ENCODE measurements around the gene LRRC75A.
"Not testable (repeated sequence)": the region's sequence is repeated elsewhere in the genome, so short reads cannot be mapped to it uniquely, and the experiment has no call there.

The LRRC75A gene

GRCh38 chr17:16428098-16428882 is 63.7 kb downstream of the LRRC75A start:
- DNase-seq = peak; percentile 67

GRCh38 chr17:16427020-16427419 is 65.0 kb downstream of the LRRC75A start:
- DNase-seq = no peak

- DNase-seq = peak; percentile 57
Observed at GRCh38 chr17:16425698-16426659, 66.0 kb downstream of the LRRC75A start.

GRCh38 chr17:16425202-16425601 is 66.8 kb downstream of the LRRC75A start:
- no peak for DNase-seq

GRCh38 chr17:16423226-16423872 is 68.6 kb downstream of the LRRC75A start:
- no peak for DNase-seq

GRCh38 chr17:16422416-16422815 is 69.6 kb downstream of the LRRC75A start:
- DNase-seq = no peak

- peak; percentile 36 for DNase-seq
Observed at GRCh38 chr17:16419929-16420271, 72.1 kb downstream of the LRRC75A start.

- peak; percentile 23 for DNase-seq
Observed at GRCh38 chr17:16419074-16419928, 72.7 kb downstream of the LRRC75A start.

- DNase-seq = no peak
Observed at GRCh38 chr17:16418685-16419068, 73.3 kb downstream of the LRRC75A start.

GRCh38 chr17:16417896-16418684 is 73.9 kb downstream of the LRRC75A start:
- no peak for DNase-seq

- DNase-seq = no peak
Observed at GRCh38 chr17:16417399-16417798, 74.6 kb downstream of the LRRC75A start.

GRCh38 chr17:16415031-16415924 is 76.7 kb downstream of the LRRC75A start, which contains the start of gene TRPV2:
Gene TRPV2 (plus strand): TSS chr17:16415571. CDS start chr17:16417669, 2,098 bp downstream.
- peak; percentile 40 for DNase-seq

GRCh38 chr17:16407911-16408588 is 83.9 kb downstream of the LRRC75A start:
- DNase-seq = peak; percentile 53

GRCh38 chr17:16406742-16407674 is 85.0 kb downstream of the LRRC75A start:
- DNase-seq = peak; percentile 67

- DNase-seq = not testable (repeated sequence)
Observed at GRCh38 chr17:16403847-16404246, 88.1 kb downstream of the LRRC75A start.

- no peak for DNase-seq
Observed at GRCh38 chr17:16398270-16399267, 93.4 kb downstream of the LRRC75A start.

- not testable (repeated sequence) for DNase-seq
Observed at GRCh38 chr17:16396693-16397092, 95.3 kb downstream of the LRRC75A start.
